HepG2 (cell line): Measurements from ENCODE around the gene PRKN.

ENCODE experiments used
- CREM ChIP-seq, 2 experiments: sonication (generic) in 1 of 2; formaldehyde crosslinking in 1 of 2; IDR thresholded peaks; 2 replicates each; pipeline versions ENCODE4 v1.4.0 to v1.6.1; 2016 to 2020; ENCODE audit warnings: antibody characterized with exemption in 1 of 2, mild to moderate bottlenecking in 1 of 2, missing genetic modification reagents in 1 of 2
- EZH2 ChIP-seq: conservative IDR thresholded peaks from 2 replicates; pipeline ENCODE4 v1.6.1; 2012; ENCODE audit warnings: mild to moderate bottlenecking, low read depth, low read length, moderate library complexity
- MEIS2 ChIP-seq: sonication (generic); formaldehyde crosslinking; IDR thresholded peaks from 2 replicates; pipeline ENCODE4 v1.9.0; 2021; ENCODE audit warnings: mild to moderate bottlenecking, missing genetic modification reagents
- MTF1 ChIP-seq: sonication (generic); formaldehyde crosslinking; IDR thresholded peaks from 2 replicates; pipeline ENCODE4 v1.5.0; 2020; ENCODE audit warnings: missing genetic modification reagents
- MYC ChIP-seq: sonication (generic); formaldehyde crosslinking; IDR thresholded peaks from 2 replicates; pipeline ENCODE4 v1.9.0; 2021; ENCODE audit warnings: missing genetic modification reagents, borderline replicate concordance
- PHF21A ChIP-seq: sonication (generic); formaldehyde crosslinking; IDR thresholded peaks from 2 replicates; pipeline ENCODE4 v1.5.0; 2020; ENCODE audit warnings: mild to moderate bottlenecking, missing genetic modification reagents
- POLR2A ChIP-seq, 2 experiments: IDR thresholded peaks; 2 replicates each; pipeline ENCODE4 v1.6.1; 2011; ENCODE audit warnings: low read depth in 2 of 2, low read length in 2 of 2, mild to moderate bottlenecking in 1 of 2, moderate library complexity in 1 of 2; ENCODE audit not compliant: insufficient read depth in 1 of 2
- SAFB2 ChIP-seq: sonication (generic); formaldehyde crosslinking; IDR thresholded peaks from 2 replicates; pipeline ENCODE4 v1.5.1; 2020; ENCODE audit warnings: missing genetic modification reagents, low read depth, mild to moderate bottlenecking, borderline replicate concordance
- ZNF121 ChIP-seq: sonication (generic); formaldehyde crosslinking; IDR thresholded peaks from 2 replicates; pipeline ENCODE4 v1.5.0; 2020; ENCODE audit warnings: mild to moderate bottlenecking, missing genetic modification reagents
- ZNF124 ChIP-seq: sonication (generic); formaldehyde crosslinking; IDR thresholded peaks from 2 replicates; pipeline ENCODE4 v1.4.0; 2020; ENCODE audit warnings: missing genetic modification reagents
- ZNF839 ChIP-seq: sonication (generic); formaldehyde crosslinking; IDR thresholded peaks from 2 replicates; pipeline ENCODE4 v1.4.0; 2020; ENCODE audit warnings: missing genetic modification reagents, mild to moderate bottlenecking, borderline replicate concordance
- TF ChIP-seq, protein P1 (sequence below): sonication (generic); formaldehyde crosslinking; IDR thresholded peaks from one replicate; pipeline ENCODE4 v1.5.1; 2020; ENCODE audit warnings: mild to moderate bottlenecking, missing genetic modification reagents; ENCODE audit errors: not compliant biosample characterization
- TF ChIP-seq, protein P2 (sequence below): sonication (generic); formaldehyde crosslinking; IDR thresholded peaks from 2 replicates; pipeline ENCODE4 v1.5.0; 2020; ENCODE audit warnings: mild to moderate bottlenecking, missing genetic modification reagents, moderate library complexity

DNA sequence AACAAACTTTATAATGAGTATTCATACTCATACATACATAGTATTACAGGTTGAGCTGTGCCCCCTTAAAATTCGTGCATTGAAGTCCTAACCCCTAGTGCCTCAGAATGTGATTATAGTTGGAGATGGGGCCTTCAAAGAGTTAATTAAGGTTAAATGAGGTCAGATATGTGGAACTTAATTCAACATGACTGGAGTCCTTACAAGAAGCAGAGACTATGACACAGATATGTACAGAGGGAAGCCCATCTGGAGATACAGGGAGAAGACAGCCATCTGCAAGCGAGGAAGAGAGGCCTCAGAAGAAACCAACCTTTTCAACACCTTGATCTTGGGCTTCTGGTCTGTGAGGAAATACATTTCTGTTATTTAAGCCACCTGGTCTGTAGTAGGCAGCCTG is 917.6 kb downstream of the PRKN start:
- no peak for TF ChIP-seq MYC (CRISPR knock-in tag)
- TF ChIP-seq, protein P1, sequence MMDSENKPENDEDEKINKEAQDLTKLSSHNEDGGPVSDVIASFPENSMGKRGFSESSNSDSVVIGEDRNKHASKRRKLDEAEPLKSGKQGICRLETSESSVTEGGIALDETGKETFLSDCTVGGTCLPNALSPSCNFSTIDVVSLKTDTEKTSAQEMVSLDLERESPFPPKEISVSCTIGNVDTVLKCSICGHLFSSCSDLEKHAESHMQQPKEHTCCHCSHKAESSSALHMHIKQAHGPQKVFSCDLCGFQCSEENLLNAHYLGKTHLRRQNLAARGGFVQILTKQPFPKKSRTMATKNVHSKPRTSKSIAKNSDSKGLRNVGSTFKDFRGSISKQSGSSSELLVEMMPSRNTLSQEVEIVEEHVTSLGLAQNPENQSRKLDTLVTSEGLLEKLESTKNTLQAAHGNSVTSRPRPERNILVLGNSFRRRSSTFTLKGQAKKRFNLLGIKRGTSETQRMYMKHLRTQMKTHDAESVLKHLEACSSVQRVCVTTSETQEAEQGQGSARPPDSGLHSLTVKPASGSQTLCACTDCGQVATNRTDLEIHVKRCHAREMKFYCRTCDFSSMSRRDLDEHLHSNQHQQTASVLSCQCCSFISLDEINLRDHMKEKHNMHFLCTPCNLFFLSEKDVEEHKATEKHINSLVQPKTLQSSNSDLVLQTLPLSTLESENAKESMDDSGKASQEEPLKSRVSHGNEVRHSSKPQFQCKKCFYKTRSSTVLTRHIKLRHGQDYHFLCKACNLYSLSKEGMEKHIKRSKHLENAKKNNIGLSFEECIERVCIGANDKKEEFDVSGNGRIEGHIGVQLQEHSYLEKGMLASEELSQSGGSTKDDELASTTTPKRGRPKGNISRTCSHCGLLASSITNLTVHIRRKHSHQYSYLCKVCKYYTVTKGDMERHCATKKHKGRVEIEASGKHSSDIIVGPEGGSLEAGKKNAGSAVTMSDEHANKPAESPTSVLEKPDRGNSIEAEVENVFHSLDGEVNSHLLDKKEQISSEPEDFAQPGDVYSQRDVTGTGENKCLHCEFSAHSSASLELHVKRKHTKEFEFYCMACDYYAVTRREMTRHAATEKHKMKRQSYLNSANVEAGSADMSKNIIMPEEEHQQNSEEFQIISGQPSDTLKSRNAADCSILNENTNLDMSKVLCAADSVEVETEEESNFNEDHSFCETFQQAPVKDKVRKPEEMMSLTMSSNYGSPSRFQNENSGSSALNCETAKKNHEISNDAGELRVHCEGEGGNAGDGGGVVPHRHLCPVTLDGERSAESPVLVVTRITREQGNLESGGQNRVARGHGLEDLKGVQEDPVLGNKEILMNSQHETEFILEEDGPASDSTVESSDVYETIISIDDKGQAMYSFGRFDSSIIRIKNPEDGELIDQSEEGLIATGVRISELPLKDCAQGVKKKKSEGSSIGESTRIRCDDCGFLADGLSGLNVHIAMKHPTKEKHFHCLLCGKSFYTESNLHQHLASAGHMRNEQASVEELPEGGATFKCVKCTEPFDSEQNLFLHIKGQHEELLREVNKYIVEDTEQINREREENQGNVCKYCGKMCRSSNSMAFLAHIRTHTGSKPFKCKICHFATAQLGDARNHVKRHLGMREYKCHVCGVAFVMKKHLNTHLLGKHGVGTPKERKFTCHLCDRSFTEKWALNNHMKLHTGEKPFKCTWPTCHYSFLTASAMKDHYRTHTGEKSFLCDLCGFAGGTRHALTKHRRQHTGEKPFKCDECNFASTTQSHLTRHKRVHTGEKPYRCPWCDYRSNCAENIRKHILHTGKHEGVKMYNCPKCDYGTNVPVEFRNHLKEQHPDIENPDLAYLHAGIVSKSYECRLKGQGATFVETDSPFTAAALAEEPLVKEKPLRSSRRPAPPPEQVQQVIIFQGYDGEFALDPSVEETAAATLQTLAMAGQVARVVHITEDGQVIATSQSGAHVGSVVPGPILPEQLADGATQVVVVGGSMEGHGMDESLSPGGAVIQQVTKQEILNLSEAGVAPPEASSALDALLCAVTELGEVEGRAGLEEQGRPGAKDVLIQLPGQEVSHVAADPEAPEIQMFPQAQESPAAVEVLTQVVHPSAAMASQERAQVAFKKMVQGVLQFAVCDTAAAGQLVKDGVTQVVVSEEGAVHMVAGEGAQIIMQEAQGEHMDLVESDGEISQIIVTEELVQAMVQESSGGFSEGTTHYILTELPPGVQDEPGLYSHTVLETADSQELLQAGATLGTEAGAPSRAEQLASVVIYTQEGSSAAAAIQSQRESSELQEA (CRISPR knock-in tag), result no peak
- TF ChIP-seq PHF21A, result no peak
- no peak for TF ChIP-seq EZH2
- TF ChIP-seq MTF1 (CRISPR knock-in tag), result no peak
- no peak for TF ChIP-seq POLR2A (IDR thresholded peaks at IDR 0.05; ENCODE audit: insufficient read depth in 1 of 2, low read depth in 2 of 2, low read length in 2 of 2)
- no peak for TF ChIP-seq ZNF121
- no peak for TF ChIP-seq SAFB2 (CRISPR knock-in tag)
- no peak for TF ChIP-seq CREM (IDR thresholded peaks at IDR 0.05)
- TF ChIP-seq CREM (CRISPR knock-in tag; IDR thresholded peaks at IDR 0.05), result no peak
- no peak for TF ChIP-seq ZNF839 (CRISPR knock-in tag)
- TF ChIP-seq MEIS2 (CRISPR knock-in tag), result no peak
- TF ChIP-seq, protein P2, sequence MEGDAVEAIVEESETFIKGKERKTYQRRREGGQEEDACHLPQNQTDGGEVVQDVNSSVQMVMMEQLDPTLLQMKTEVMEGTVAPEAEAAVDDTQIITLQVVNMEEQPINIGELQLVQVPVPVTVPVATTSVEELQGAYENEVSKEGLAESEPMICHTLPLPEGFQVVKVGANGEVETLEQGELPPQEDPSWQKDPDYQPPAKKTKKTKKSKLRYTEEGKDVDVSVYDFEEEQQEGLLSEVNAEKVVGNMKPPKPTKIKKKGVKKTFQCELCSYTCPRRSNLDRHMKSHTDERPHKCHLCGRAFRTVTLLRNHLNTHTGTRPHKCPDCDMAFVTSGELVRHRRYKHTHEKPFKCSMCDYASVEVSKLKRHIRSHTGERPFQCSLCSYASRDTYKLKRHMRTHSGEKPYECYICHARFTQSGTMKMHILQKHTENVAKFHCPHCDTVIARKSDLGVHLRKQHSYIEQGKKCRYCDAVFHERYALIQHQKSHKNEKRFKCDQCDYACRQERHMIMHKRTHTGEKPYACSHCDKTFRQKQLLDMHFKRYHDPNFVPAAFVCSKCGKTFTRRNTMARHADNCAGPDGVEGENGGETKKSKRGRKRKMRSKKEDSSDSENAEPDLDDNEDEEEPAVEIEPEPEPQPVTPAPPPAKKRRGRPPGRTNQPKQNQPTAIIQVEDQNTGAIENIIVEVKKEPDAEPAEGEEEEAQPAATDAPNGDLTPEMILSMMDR (CRISPR knock-in tag), result no peak
- no peak for TF ChIP-seq ZNF124 (CRISPR knock-in tag)
